ENCODE measurements around the gene KCNN1. TPM values are rescaled to one million over a fixed set of nuclear protein-coding genes. Genes with fewer than 3 reads are reported as not detected.

The KCNN1 gene
- total RNA-seq, 1 donor from 2014 or later = 1.8 TPM

DNA sequence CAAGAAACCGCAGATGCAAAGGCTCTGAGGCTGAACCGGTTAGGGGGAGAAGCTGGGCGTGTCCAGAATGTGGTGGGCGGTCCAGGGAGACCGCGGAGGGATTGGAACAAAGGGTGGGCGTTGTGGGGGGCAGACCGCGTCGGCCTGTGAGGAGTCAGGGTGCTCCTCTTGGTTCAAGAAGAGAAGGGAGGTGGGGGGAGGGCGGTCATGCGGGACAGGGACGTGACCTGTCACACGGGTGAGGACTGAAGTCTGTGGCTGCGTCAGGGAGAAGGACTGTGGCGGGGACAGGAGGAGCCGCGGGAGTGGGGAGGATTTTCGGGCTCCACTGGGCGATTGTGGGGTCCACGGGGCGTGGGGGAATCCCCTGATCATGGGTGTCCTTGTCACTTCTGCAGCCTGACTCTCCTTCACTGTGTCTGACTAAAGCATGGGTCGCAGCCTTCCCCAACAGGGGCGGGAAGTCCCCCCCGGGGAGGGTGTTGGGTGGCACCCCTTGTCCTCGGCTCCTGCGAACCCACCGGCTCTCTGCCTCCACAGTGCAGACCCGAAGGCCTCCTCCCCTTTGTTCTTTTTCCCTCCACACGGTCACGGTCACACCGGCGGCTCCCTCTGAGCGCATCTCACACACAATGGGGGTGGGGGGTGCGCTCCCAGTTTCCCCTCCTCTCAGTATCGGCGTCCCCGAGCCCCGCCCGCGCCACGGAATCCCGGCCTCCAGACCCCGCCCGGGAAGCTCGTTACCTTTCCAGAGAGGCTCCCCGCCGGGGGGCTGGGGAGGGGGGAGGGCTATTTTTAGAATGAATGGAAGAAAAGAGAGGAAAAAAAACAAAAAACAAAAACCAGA is 16.4 kb upstream of the KCNN1 start:
- no peaks in the 10 kb centered on the region for H3K79me2 ChIP-seq (ENCODE audit: low read depth)
- no peak overlapping the region for H3K9ac ChIP-seq
- Mint-ChIP-seq H3K36me3 (no peaks in the 10 kb centered on the region), H3K4me1 (peaks cover 49% of the 10 kb centered on the region), H3K9me3 (no peaks in the 10 kb centered on the region), H3K4me3 (peak overlapping the region; percentile 87), H3K27me3 (ENCODE audit: insufficient read depth, low read depth) (peaks cover 35% of the 10 kb centered on the region), H3K27ac (peak overlapping the region; percentile 93)
- H4K20me1 ChIP-seq (ENCODE audit: low read depth) = peaks cover 48% of the 10 kb centered on the region
- peak overlapping the region; percentile 43 for H3K4me3 ChIP-seq
- H3K27me3 ChIP-seq = peaks cover 68% of the 10 kb centered on the region
- H3K4me2 ChIP-seq = peak overlapping the region; percentile 88
- TF ChIP-seq EZH2 (IDR thresholded peaks at IDR 0.05) (peak; percentile 36), EZH2phosphoT487 (IDR thresholded peaks at IDR 0.05) (no peak)
- H2AFZ ChIP-seq (replicated peaks) = no peak overlapping the region
- peak; percentile 67 for DNase-seq (ENCODE audit: low spot score)
- peaks cover 49% of the 10 kb centered on the region for H3K4me1 ChIP-seq
- H3K27ac ChIP-seq = no peak overlapping the region
- H3F3A ChIP-seq (ENCODE audit: low read depth) = peaks cover 72% of the 10 kb centered on the region
- no peaks in the 10 kb centered on the region for H3K36me3 ChIP-seq
- no peaks in the 10 kb centered on the region for H3K9me3 ChIP-seq (ENCODE audit: low read depth)

- no peaks in the 10 kb centered on the region for H3K9me3 Mint-ChIP-seq
- Histone ChIP-seq H2AFZ (replicated peaks) (no peak overlapping the region), H3K27me3 (peaks cover 68% of the 10 kb centered on the region), H3K9ac (no peak overlapping the region), H3K9me3 (ENCODE audit: low read depth) (no peaks in the 10 kb centered on the region), H3K4me1 (peaks cover 49% of the 10 kb centered on the region), H3K79me2 (ENCODE audit: low read depth) (no peaks in the 10 kb centered on the region), H4K20me1 (ENCODE audit: low read depth) (peaks cover 48% of the 10 kb centered on the region), H3F3A (ENCODE audit: low read depth) (peaks cover 65% of the 10 kb centered on the region), H3K4me2 (peak overlapping the region; percentile 88), H3K36me3 (no peaks in the 10 kb centered on the region), H3K4me3 (peak overlapping the region; percentile 43), H3K27ac (no peak overlapping the region)
- H3K4me3 Mint-ChIP-seq = peak overlapping the region; percentile 87
- no peak overlapping the region for H3K27ac Mint-ChIP-seq
- peaks cover 41% of the 10 kb centered on the region for H3K4me1 Mint-ChIP-seq
- peaks cover 33% of the 10 kb centered on the region for H3K27me3 Mint-ChIP-seq (ENCODE audit: insufficient read depth, low read depth)
- TF ChIP-seq EZH2phosphoT487 (IDR thresholded peaks at IDR 0.05) = peak; percentile 87
- no peak for TF ChIP-seq CTCF (IDR thresholded peaks at IDR 0.05)
- peak; percentile 72 for TF ChIP-seq EZH2 (IDR thresholded peaks at IDR 0.05)
- no peaks in the 10 kb centered on the region for H3K36me3 Mint-ChIP-seq
- peak; percentile 43 for DNase-seq (ENCODE audit: low spot score)
These were observed 15.5 kb upstream of the KCNN1 start for GRCh38 chr19:17951157-17951989.

DNA sequence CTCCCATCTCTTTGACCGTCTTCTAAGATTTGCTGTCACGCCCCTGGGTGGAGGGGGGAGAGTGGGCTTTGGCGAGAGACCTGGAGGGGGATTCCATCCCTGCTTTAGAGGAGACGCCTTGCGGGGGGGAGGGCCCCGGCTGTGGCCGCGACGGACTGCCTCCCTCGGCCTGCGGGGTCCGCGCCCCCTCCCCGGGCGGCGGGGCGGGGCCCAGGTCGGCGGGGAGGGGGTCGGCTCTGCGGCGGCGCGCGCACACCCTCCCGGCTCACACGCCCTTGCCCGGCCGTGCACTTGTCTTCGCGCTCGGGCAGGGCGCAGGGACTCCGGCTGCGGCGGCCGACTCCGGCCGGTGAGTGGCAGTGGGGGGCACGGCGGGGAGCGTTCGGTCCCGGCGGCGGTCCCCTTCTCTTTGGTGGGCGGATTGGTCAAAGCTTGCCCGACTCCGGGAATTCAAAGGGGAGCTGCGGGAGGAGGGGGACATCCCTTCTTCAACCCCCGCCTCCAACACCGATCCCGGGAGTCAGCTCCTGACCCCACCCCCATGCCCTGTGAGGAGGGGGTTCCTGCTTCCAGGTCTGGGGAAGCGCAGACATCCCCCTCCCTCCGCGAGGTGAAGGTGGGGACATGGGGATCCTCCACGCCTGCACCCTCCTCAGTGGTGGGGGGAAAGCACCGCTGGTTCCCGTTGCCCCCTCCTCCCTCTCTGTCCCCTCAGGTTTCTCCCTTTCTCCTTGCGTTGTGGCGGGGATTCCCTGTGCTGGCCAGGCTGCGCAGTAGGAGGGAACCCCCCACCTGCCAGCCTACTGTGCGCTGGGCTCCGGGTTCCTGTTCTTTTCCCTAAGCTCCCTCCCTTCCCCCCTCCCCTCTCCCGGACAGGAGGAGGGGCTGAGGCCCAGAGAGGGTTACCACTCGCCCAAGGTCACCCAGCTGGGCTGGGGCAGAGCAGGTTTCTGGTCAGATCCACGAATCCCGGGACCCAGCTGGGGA is 14.6 kb upstream of the KCNN1 start:
- H3K4me2 ChIP-seq = peak overlapping the region; percentile 88
- H3K36me3 Mint-ChIP-seq = no peaks in the 10 kb centered on the region
- peak; percentile 84 for TF ChIP-seq EZH2phosphoT487 (IDR thresholded peaks at IDR 0.05)
- peak; percentile 89 for TF ChIP-seq EZH2 (IDR thresholded peaks at IDR 0.05)
- no peak for TF ChIP-seq CTCF (IDR thresholded peaks at IDR 0.05)
- peaks cover 38% of the 10 kb centered on the region for H3K4me1 Mint-ChIP-seq
- no peaks in the 10 kb centered on the region for H3K79me2 ChIP-seq (ENCODE audit: low read depth)
- H3K4me3 Mint-ChIP-seq = peak overlapping the region; percentile 87
- H4K20me1 ChIP-seq (ENCODE audit: low read depth) = peaks cover 48% of the 10 kb centered on the region
- no peak overlapping the region for H3K27ac Mint-ChIP-seq
- peak; percentile 50 for DNase-seq (ENCODE audit: low spot score)
- H3F3A ChIP-seq (ENCODE audit: low read depth) = peaks cover 63% of the 10 kb centered on the region
- peaks cover 30% of the 10 kb centered on the region for H3K27me3 Mint-ChIP-seq (ENCODE audit: insufficient read depth, low read depth)
- H3K9ac ChIP-seq = no peak overlapping the region
- no peak overlapping the region for H3K27ac ChIP-seq
- H3K9me3 Mint-ChIP-seq = no peaks in the 10 kb centered on the region
- H3K9me3 ChIP-seq (ENCODE audit: low read depth) = no peaks in the 10 kb centered on the region
- H2AFZ ChIP-seq (replicated peaks) = no peak overlapping the region
- H3K4me3 ChIP-seq = peak overlapping the region; percentile 43
- H3K4me1 ChIP-seq = peaks cover 45% of the 10 kb centered on the region
- peaks cover 68% of the 10 kb centered on the region for H3K27me3 ChIP-seq
- H3K36me3 ChIP-seq = no peaks in the 10 kb centered on the region
